GM12864 (cell line): Measurements from ENCODE around the gene GFRA1.

Experiments used
- DNase-seq: peaks from one replicate; pipeline ENCODE4 v3.0.0-alpha.2; 2011; ENCODE audit warnings: low read depth
- H3K4me3 ChIP-seq: 2 replicates; pipeline ENCODE4 v1.5.1; 2011; ENCODE audit warnings: mild to moderate bottlenecking, low read depth, low read length, control low read depth
- TF ChIP-seq, protein P1 (sequence below): IDR thresholded peaks from 2 replicates; pipeline ENCODE4 v1.5.1; 2011; ENCODE audit warnings: low read depth, mild to moderate bottlenecking, moderate library complexity, low read length, control low read depth, inconsistent platforms; ENCODE audit errors: missing control alignments

GFRA1 gene

DNA sequence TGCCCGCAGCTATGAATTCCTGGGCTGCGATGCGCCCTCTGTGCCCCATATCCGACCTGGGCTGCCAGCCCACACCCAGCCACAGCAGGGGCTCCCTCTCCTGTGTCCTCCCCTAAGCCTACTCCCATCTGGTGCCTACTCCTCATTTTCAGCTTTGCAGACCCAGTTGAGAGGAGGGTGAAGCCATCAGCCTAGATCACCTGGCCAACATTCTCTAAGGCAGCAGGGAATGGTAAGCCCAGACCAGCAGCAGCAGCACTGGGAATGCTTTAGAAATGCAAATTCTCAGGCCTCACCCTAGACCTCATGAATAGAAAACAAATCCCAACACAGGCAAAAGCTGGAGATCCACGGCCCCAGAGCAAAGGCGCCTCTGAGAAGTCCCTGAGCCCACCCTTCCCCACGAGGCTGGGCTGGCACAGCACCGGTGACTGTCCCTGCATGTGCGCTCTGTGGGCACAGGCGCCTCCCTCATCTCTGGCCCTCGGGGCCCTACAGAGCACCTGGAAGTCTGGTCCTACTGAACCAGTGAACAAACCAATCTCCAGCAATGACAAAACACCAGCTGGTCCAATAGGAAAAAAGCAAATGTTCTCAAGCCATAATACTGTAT lies 161.4 kb downstream of the GFRA1 start:
- DNase-seq, result no peak
- no peak overlapping the region for H3K4me3 ChIP-seq
- TF ChIP-seq, protein P1, sequence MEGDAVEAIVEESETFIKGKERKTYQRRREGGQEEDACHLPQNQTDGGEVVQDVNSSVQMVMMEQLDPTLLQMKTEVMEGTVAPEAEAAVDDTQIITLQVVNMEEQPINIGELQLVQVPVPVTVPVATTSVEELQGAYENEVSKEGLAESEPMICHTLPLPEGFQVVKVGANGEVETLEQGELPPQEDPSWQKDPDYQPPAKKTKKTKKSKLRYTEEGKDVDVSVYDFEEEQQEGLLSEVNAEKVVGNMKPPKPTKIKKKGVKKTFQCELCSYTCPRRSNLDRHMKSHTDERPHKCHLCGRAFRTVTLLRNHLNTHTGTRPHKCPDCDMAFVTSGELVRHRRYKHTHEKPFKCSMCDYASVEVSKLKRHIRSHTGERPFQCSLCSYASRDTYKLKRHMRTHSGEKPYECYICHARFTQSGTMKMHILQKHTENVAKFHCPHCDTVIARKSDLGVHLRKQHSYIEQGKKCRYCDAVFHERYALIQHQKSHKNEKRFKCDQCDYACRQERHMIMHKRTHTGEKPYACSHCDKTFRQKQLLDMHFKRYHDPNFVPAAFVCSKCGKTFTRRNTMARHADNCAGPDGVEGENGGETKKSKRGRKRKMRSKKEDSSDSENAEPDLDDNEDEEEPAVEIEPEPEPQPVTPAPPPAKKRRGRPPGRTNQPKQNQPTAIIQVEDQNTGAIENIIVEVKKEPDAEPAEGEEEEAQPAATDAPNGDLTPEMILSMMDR, result no peak

DNA sequence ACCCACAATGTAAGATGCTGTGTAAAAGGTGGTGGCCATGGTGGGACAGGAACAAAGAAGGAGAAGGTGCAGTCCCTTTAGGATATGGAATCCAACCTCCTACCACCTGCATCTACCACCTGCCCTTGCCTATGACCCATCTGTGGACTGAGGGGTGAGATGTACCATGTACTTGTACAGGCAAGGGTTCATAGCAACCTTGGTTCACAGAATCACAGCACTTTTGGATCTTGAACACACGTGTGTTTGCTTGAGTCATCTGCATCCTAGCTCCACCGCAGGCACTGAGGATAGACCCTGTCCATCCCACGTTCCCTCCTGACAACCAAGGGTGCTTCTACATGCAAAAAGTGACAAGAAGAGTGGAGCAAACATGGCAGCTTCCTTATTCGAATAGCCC lies 162.3 kb downstream of the GFRA1 start:
- no peak for DNase-seq
- TF ChIP-seq, protein P1, result no peak
- H3K4me3 ChIP-seq, result no peak overlapping the region

DNA sequence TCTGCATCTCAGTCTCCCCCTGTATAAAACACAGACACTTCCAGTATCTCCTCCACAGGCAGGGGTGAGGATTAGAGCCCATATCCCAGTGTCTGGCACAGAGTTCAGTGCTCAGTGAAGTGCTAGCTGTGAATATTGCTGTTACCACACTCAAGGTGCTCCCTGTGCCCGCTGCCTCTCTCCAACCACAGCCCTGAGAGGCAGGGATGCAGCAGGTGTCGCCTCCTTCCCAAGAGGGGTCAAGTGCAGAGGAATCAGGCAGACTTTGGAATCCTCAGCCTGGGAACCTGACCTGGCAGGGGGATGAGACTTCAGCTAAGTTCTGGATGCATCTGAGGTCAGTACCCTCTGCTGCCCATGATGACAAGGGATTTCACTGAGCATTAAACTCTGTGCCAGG lies 163.1 kb downstream of the GFRA1 start:
- H3K4me3 ChIP-seq, result no peak overlapping the region
- TF ChIP-seq, protein P1, result no peak
- DNase-seq, result no peak

DNA sequence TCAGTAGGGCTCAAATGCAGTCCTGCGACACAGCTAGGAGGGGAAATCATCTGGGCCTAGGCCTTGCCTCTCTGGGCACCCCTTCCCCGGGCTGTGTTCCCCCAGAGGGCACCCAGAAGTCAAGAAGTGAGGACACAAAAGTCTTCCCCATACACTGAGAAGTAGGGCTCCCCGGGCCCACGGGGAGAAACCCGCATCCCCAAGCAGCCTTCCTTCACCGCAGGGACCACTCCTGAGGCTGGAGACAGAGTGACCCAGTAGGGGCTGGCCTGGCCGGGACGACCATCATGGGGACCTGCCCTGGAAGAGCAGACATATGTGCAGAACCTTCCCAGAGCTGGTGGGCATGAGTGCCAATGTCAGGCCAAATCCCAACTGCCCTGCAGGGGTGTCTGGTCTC lies 163.5 kb downstream of the GFRA1 start:
- TF ChIP-seq, protein P1, result no peak
- no peak for DNase-seq
- H3K4me3 ChIP-seq, result no peak overlapping the region

DNA sequence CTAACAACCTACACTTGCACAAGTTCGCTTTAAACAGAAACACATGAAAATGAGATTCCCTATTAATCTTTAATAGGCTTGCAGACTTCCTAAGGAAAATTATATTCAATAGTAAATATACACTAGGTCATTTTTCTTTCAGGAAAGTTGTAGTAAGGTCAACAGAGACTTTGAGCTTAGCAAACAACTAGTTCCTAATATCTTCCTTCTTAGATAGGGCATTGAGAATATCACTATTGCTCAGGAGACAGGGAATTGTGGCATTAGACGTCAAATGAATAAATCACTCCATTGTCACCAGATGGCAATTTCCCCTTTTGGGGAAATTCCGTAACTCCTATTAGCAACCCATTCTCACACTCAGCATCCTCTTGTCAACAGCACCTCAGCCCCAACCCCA lies 164.9 kb downstream of the GFRA1 start:
- no peak for DNase-seq
- H3K4me3 ChIP-seq, result no peak overlapping the region
- TF ChIP-seq, protein P1, result no peak

DNA sequence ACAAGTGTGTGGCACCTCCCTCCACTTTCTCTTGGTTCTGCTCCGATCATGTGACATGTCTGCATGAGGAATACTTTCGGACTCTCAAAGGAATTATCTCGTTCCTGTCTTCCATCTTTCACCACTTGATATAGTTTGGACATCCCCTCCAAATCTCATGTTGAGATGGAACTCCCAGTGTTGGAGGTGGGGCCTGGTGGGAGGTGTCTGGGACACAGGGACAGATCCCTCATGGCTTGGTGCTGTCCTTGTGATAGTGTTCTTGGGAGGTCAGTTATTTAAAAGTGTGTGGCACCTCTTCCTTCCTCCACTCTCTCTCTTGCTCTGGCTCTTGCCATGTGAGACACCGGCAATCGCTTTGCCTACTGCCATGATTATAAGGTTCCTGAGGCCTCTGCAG lies 166.4 kb downstream of the GFRA1 start:
- TF ChIP-seq, protein P1, result no peak
- no peak for DNase-seq
- H3K4me3 ChIP-seq, result no peak overlapping the region

DNA sequence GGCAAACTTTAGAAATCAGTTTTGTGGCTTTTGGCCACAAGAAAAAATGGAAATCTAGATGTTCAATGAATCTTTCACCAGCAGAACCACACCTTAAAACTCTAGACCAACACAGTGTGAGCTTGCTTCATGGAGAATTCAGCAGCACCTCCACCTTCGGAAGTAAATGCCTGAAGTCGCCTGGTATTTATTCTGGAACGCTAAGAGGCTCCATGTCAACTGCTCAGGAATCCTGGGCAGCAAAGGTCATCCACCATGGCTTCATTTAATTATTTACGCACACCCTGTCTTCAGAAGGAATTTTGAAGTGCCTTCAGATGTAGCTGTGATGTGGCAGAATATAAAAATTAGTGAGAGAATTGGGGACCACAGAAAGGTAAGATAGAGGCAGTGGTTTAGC lies 167.7 kb downstream of the GFRA1 start:
- TF ChIP-seq, protein P1, result no peak
- H3K4me3 ChIP-seq, result no peak overlapping the region
- DNase-seq, result no peak
